GM12878 (cell line): ENCODE results near the gene RAB3A. TPM values are rescaled to one million over a fixed set of nuclear protein-coding genes. Genes with fewer than 3 reads are reported as not detected.

ENCODE experiments used
- NR2C1 ChIP-seq: fragments of 450-650 bp; IDR thresholded peaks from 2 replicates; pipeline ENCODE4 v1.6.1; 2017; ENCODE audit warnings: antibody characterized with exemption, mild to moderate bottlenecking, moderate library complexity
- PAX8 ChIP-seq: fragments of 450-650 bp; IDR thresholded peaks from 2 replicates; pipeline ENCODE4 v1.6.1; 2017; ENCODE audit warnings: mild to moderate bottlenecking, moderate library complexity
- POLR2AphosphoS2 ChIP-seq: IDR thresholded peaks from 2 replicates; pipeline ENCODE4 v1.6.1; 2011; ENCODE audit warnings: low read depth, mild to moderate bottlenecking, low read length, improper control_type of control experiment, moderate library complexity
- RUNX3 ChIP-seq: IDR thresholded peaks from 2 replicates; pipeline ENCODE4 v1.6.1; 2012; ENCODE audit warnings: low read length, inconsistent platforms
- SIN3A ChIP-seq: IDR thresholded peaks from 2 replicates; pipeline ENCODE4 v1.6.1; 2012; ENCODE audit warnings: low read depth, low read length, improper control_type of control experiment
- ZNF207 ChIP-seq: fragments of 450-650 bp; IDR thresholded peaks from 2 replicates; pipeline ENCODE4 v1.6.1; 2014; ENCODE audit warnings: antibody characterized with exemption, mild to moderate bottlenecking, borderline replicate concordance
- ZNF217 ChIP-seq: fragments of 450-650 bp; IDR thresholded peaks from 2 replicates; pipeline ENCODE4 v1.6.1; 2017; ENCODE audit warnings: antibody characterized with exemption, mild to moderate bottlenecking
- polyA plus RNA-seq, 11 experiments: library from polyadenylated mRNA; depleted of rRNA in 4 of 11; unstranded in 6 of 11; stranded (reverse) in 5 of 11; fragments of >200 nt; fragmentation: Nextera tagmentation in 4 of 11; fragmentation: Illumina TruSeq in 1 of 11; extraction: Ambion mirVana in 4 of 11; extraction: Trizol in 1 of 11; gene quantifications; 1 replicate in 1 of 11; 2 replicates in 10 of 11; pipeline versions ENCODE4 v1.2.1 to v1.2.3, GENCODE V29; 2011 to 2016; ENCODE audit warnings: inconsistent platforms in 2 of 11, missing spikeins in 2 of 11, low read depth in 1 of 11
- total RNA-seq, 4 experiments: library from RNA; depleted of rRNA in 3 of 4; stranded (reverse); fragments of >200 nt in 3 of 4; fragmentation: Illumina TruSeq in 1 of 4; extraction: Trizol in 1 of 4; gene quantifications; 2 replicates each; pipeline versions ENCODE4 v1.2.1 to v1.2.3, GENCODE V29; 2013 to 2021
- TF ChIP-seq, protein P1 (sequence below): IDR thresholded peaks from 2 replicates; pipeline ENCODE4 v1.6.1; 2012; ENCODE audit warnings: low read depth, low read length, improper control_type of control experiment
- TF ChIP-seq, protein P2 (sequence below): fragments of 450-650 bp; IDR thresholded peaks from 2 replicates; pipeline ENCODE4 v1.6.1; 2014; ENCODE audit warnings: mild to moderate bottlenecking
- TF ChIP-seq, protein P3 (sequence below): IDR thresholded peaks from 2 replicates; pipeline ENCODE4 v1.6.1; 2012; ENCODE audit warnings: low read depth, low read length, improper control_type of control experiment
- TF ChIP-seq, protein P4 (sequence below): fragments of 450-650 bp; formaldehyde crosslinking; IDR thresholded peaks from 2 replicates; pipeline ENCODE4 v1.4.0; 2020; ENCODE audit warnings: mild to moderate bottlenecking, moderate library complexity

The RAB3A gene
- total and polyA plus RNA-seq, 10 of the 15 experiments (the other 5 are each of a cell fraction or from before 2014, with no cell fraction given): 0.07 to 3.5 (median 1.2) TPM; not detected in 1

DNA sequence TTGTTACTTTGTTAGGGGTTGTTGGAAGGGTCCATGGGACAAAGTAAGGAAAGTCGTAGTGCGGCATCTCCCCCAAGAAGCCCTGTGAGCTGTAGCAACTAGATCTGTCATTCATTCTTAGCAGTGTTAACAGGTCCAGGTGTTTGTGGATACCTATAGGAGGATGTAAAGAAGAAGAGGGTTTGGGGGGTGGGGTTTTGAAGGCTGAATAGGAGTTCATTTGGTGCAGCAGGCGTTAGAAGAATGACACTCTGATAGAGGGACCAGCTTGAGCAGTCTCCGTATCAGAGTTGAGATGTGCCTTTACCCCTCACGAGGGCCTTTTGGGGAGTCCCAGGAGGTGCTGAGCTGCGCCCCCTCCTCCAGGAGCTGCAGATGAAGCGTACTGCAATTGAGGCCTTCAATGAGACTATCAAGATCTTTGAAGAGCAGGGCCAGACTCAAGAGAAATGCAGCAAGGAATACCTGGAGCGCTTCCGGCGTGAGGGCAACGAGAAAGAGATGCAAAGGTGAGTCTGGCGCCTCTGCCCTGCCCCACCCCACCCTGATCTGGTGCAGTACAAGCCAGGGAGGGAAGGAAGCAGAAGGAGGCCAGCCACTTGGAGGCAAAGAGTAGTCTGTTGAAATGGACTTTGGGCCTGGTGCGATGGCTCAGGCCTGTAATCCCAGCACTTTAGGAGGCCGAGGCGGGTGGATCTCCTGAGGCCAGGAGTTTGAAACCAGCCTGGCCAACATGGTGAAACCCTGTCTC lies 37.9 kb downstream of the RAB3A start (continued):
- TF ChIP-seq, protein P1, sequence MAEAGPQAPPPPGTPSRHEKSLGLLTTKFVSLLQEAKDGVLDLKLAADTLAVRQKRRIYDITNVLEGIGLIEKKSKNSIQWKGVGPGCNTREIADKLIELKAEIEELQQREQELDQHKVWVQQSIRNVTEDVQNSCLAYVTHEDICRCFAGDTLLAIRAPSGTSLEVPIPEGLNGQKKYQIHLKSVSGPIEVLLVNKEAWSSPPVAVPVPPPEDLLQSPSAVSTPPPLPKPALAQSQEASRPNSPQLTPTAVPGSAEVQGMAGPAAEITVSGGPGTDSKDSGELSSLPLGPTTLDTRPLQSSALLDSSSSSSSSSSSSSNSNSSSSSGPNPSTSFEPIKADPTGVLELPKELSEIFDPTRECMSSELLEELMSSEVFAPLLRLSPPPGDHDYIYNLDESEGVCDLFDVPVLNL: no peak
- TF ChIP-seq NR2C1: no peak
- TF ChIP-seq, protein P2, sequence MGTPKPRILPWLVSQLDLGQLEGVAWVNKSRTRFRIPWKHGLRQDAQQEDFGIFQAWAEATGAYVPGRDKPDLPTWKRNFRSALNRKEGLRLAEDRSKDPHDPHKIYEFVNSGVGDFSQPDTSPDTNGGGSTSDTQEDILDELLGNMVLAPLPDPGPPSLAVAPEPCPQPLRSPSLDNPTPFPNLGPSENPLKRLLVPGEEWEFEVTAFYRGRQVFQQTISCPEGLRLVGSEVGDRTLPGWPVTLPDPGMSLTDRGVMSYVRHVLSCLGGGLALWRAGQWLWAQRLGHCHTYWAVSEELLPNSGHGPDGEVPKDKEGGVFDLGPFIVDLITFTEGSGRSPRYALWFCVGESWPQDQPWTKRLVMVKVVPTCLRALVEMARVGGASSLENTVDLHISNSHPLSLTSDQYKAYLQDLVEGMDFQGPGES: no peak
- TF ChIP-seq SIN3A: no peak
- no peak for TF ChIP-seq PAX8
- TF ChIP-seq RUNX3: no peak
- TF ChIP-seq POLR2AphosphoS2: no peak
- TF ChIP-seq, protein P3, sequence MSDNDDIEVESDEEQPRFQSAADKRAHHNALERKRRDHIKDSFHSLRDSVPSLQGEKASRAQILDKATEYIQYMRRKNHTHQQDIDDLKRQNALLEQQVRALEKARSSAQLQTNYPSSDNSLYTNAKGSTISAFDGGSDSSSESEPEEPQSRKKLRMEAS: no peak
- TF ChIP-seq, protein P4, sequence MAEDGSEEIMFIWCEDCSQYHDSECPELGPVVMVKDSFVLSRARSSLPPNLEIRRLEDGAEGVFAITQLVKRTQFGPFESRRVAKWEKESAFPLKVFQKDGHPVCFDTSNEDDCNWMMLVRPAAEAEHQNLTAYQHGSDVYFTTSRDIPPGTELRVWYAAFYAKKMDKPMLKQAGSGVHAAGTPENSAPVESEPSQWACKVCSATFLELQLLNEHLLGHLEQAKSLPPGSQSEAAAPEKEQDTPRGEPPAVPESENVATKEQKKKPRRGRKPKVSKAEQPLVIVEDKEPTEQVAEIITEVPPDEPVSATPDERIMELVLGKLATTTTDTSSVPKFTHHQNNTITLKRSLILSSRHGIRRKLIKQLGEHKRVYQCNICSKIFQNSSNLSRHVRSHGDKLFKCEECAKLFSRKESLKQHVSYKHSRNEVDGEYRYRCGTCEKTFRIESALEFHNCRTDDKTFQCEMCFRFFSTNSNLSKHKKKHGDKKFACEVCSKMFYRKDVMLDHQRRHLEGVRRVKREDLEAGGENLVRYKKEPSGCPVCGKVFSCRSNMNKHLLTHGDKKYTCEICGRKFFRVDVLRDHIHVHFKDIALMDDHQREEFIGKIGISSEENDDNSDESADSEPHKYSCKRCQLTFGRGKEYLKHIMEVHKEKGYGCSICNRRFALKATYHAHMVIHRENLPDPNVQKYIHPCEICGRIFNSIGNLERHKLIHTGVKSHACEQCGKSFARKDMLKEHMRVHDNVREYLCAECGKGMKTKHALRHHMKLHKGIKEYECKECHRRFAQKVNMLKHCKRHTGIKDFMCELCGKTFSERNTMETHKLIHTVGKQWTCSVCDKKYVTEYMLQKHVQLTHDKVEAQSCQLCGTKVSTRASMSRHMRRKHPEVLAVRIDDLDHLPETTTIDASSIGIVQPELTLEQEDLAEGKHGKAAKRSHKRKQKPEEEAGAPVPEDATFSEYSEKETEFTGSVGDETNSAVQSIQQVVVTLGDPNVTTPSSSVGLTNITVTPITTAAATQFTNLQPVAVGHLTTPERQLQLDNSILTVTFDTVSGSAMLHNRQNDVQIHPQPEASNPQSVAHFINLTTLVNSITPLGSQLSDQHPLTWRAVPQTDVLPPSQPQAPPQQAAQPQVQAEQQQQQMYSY (CRISPR knock-in tag): no peak
- TF ChIP-seq ZNF207: no peak
- no peak for TF ChIP-seq ZNF217
- TF ChIP-seq, all 136 proteins: peak for 0
